HepG2 (cell line): Measurements from ENCODE around the gene COPS7A. TPM values are rescaled to one million over a fixed set of nuclear protein-coding genes. Genes with fewer than 3 reads are reported as not detected.

ENCODE experiments used
- FOSL1 ChIP-seq: sonication (generic); formaldehyde crosslinking; IDR thresholded peaks from 2 replicates; pipeline ENCODE4 v1.9.0; 2021; ENCODE audit warnings: missing genetic modification reagents, borderline replicate concordance
- GABPB1 ChIP-seq: IDR thresholded peaks from 2 replicates; pipeline ENCODE4 v1.6.1; 2016; ENCODE audit warnings: mild to moderate bottlenecking, missing genetic modification reagents, moderate library complexity, missing compliant biosample characterization
- MIXL1 ChIP-seq: IDR thresholded peaks from 2 replicates; pipeline ENCODE4 v1.6.1; 2016
- NFE2L2 ChIP-seq: fragments of 150-350 bp; IDR thresholded peaks from 2 replicates; pipeline ENCODE4 v1.6.1; 2014; ENCODE audit warnings: low read length
- PHF5A ChIP-seq: IDR thresholded peaks from one replicate; pipeline ENCODE4 v1.6.1; 2018; ENCODE audit warnings: low read depth, missing genetic modification reagents; ENCODE audit not compliant: unreplicated experiment
- POLR2A ChIP-seq, 2 experiments: IDR thresholded peaks; 2 replicates each; pipeline ENCODE4 v1.6.1; 2011; ENCODE audit warnings: low read depth in 2 of 2, low read length in 2 of 2, mild to moderate bottlenecking in 1 of 2, moderate library complexity in 1 of 2; ENCODE audit not compliant: insufficient read depth in 1 of 2
- SATB2 ChIP-seq: sonication (generic); formaldehyde crosslinking; IDR thresholded peaks from 2 replicates; pipeline ENCODE4 v1.5.0; 2020; ENCODE audit warnings: missing genetic modification reagents
- SOX13 ChIP-seq, 3 experiments: fragments of 450-650 bp in 1 of 3; sonication (generic) in 1 of 3; formaldehyde crosslinking in 1 of 3; IDR thresholded peaks in 2 of 3; conservative IDR thresholded peaks in 1 of 3; 2 replicates each; pipeline versions ENCODE4 v1.5.0 to v1.6.1; 2016 to 2020; ENCODE audit warnings: antibody characterized with exemption in 1 of 3, mild to moderate bottlenecking in 1 of 3, missing compliant biosample characterization in 1 of 3, missing genetic modification reagents in 1 of 3, moderate library complexity in 1 of 3
- TOPORS ChIP-seq: sonication (generic); formaldehyde crosslinking; IDR thresholded peaks from 2 replicates; pipeline ENCODE4 v1.8.0; 2023; ENCODE audit warnings: mild to moderate bottlenecking, missing genetic modification reagents
- USF2 ChIP-seq, 2 experiments: sonication (generic) in 1 of 2; formaldehyde crosslinking in 1 of 2; IDR thresholded peaks; 2 replicates each; pipeline versions ENCODE4 v1.5.1 to v1.6.1; 2011 to 2020; ENCODE audit warnings: borderline replicate concordance in 1 of 2, low read depth in 1 of 2, low read length in 1 of 2, mild to moderate bottlenecking in 1 of 2, missing genetic modification reagents in 1 of 2, moderate library complexity in 1 of 2
- ZBTB26 ChIP-seq: IDR thresholded peaks from 2 replicates; pipeline ENCODE4 v1.6.1; 2016; ENCODE audit warnings: missing compliant biosample characterization, missing genetic modification reagents, borderline replicate concordance
- ZBTB38 ChIP-seq: sonication (generic); formaldehyde crosslinking; IDR thresholded peaks from 2 replicates; pipeline ENCODE4 v1.5.1; 2020; ENCODE audit warnings: mild to moderate bottlenecking, missing genetic modification reagents
- ZNF143 ChIP-seq: sonication (generic); formaldehyde crosslinking; IDR thresholded peaks from 2 replicates; pipeline ENCODE4 v1.4.0; 2020; ENCODE audit warnings: missing genetic modification reagents
- ZNF251 ChIP-seq: sonication (generic); formaldehyde crosslinking; IDR thresholded peaks from 2 replicates; pipeline ENCODE4 v1.9.0; 2021; ENCODE audit warnings: mild to moderate bottlenecking, missing genetic modification reagents
- ZNF292 ChIP-seq: sonication (generic); formaldehyde crosslinking; IDR thresholded peaks from 2 replicates; pipeline ENCODE4 v1.8.1; 2022; ENCODE audit warnings: mild to moderate bottlenecking, low read depth, missing genetic modification reagents, borderline replicate concordance
- ZNF510 ChIP-seq: sonication (generic); formaldehyde crosslinking; IDR thresholded peaks from 2 replicates; pipeline ENCODE4 v1.4.0; 2020; ENCODE audit warnings: low read depth, mild to moderate bottlenecking, missing genetic modification reagents
- ZNF749 ChIP-seq: sonication (generic); formaldehyde crosslinking; IDR thresholded peaks from 2 replicates; pipeline ENCODE4 v1.8.0; 2022; ENCODE audit warnings: mild to moderate bottlenecking, missing genetic modification reagents, moderate library complexity, borderline replicate concordance
- ZNF773 ChIP-seq: sonication (generic); formaldehyde crosslinking; IDR thresholded peaks from 2 replicates; pipeline ENCODE4 v1.4.0; 2020; ENCODE audit warnings: missing genetic modification reagents, borderline replicate concordance
- polyA plus RNA-seq, 8 experiments: library from polyadenylated mRNA; depleted of rRNA in 3 of 8; stranded (reverse) in 7 of 8; unstranded in 1 of 8; fragments of >200 nt; fragmentation: Illumina TruSeq in 4 of 8; extraction: Trizol in 4 of 8; gene quantifications; 2 replicates each; pipeline versions ENCODE4 v1.2.1 to v1.2.3, GENCODE V29; 2011 to 2016; ENCODE audit warnings: low read depth in 4 of 8, missing spikeins in 1 of 8, mixed read lengths in 1 of 8; ENCODE audit not compliant: insufficient read depth in 1 of 8
- total RNA-seq, 5 experiments: library from RNA; depleted of rRNA; stranded (reverse); fragments of >200 nt; fragmentation: Illumina TruSeq; extraction: Trizol; gene quantifications; 2 replicates each; pipeline ENCODE4 v1.2.3, GENCODE V29; 2016; ENCODE audit warnings: low read depth in 1 of 5
- TF ChIP-seq, protein P1 (sequence below): sonication (generic); formaldehyde crosslinking; IDR thresholded peaks from 2 replicates; pipeline ENCODE4 v1.4.0; 2020; ENCODE audit warnings: missing genetic modification reagents, borderline replicate concordance
- TF ChIP-seq, protein P2 (sequence below): sonication (generic); formaldehyde crosslinking; IDR thresholded peaks from 2 replicates; pipeline ENCODE4 v1.4.0; 2020; ENCODE audit warnings: mild to moderate bottlenecking, missing genetic modification reagents, borderline replicate concordance

Gene COPS7A
- total and polyA plus RNA-seq, 2 of the 13 experiments (the other 11 are each of a cell fraction or from before 2014, with no cell fraction given), result 40.0 to 73.6 TPM

DNA sequence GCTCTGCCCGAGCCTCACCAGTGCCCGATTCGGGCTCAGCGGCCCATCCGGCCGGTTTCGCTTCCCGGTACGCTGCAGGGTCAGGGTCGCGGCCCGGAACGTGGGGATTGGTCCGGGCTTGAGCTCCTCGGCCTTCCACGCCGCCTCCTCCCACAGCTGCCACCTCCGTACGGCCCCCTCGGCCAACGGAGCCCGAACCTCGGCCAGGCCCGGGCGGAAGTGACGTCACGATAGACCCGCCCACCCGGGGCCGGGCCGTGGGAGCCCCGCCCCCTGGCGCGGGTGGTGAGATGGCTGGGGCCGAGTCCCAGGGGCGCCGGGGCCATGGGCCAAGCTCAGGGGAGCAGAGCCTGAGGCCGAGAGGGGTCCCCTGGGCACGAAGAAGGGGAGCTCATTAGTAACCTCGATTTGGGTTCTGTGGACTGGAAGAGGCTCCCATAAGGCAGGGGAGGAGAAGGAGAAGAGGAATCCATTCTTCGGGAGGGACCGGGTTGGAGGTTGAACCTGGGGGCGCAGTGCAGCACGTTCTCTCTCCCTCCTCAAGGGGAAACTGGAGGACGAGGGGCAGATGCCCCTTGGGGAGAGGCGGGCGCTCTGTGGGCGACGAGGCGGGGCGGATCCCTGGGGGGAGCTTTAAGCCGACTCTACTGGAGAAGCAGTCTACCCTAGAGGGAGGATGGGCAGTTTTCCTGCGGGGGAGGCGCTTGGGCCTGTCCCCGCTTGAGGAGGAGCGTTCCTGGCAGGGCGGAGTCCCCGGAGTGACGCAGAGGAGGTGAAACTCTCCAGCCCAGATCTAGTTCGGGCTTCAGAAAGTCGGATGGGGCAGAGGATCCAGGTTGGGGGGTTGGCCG lies 29.3 kb downstream of the COPS7A start, which contains the start of gene MLF2 (continued):
- TF ChIP-seq, protein P1, sequence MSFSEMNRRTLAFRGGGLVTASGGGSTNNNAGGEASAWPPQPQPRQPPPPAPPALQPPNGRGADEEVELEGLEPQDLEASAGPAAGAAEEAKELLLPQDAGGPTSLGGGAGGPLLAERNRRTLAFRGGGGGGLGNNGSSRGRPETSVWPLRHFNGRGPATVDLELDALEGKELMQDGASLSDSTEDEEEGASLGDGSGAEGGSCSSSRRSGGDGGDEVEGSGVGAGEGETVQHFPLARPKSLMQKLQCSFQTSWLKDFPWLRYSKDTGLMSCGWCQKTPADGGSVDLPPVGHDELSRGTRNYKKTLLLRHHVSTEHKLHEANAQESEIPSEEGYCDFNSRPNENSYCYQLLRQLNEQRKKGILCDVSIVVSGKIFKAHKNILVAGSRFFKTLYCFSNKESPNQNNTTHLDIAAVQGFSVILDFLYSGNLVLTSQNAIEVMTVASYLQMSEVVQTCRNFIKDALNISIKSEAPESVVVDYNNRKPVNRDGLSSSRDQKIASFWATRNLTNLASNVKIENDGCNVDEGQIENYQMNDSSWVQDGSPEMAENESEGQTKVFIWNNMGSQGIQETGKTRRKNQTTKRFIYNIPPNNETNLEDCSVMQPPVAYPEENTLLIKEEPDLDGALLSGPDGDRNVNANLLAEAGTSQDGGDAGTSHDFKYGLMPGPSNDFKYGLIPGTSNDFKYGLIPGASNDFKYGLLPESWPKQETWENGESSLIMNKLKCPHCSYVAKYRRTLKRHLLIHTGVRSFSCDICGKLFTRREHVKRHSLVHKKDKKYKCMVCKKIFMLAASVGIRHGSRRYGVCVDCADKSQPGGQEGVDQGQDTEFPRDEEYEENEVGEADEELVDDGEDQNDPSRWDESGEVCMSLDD (CRISPR knock-in tag), result 0 out of 2 replicates have a peak, but pooled peaks have one; percentile 37
- TF ChIP-seq SATB2 (no peak), FOSL1 (CRISPR knock-in tag) (no peak), TOPORS (CRISPR knock-in tag) (no peak), ZNF251 (CRISPR knock-in tag) (no peak), ZNF143 (CRISPR knock-in tag) (peak; percentile 44; the same call in 1 of the 2 replicates), NFE2L2 (no peak), ZBTB38 (CRISPR knock-in tag) (no peak), ZNF510 (CRISPR knock-in tag) (no peak), GABPB1 (CRISPR knock-in tag) (peak; percentile 98), ZNF292 (CRISPR knock-in tag) (no peak), USF2 (IDR thresholded peaks at IDR 0.05; ENCODE audit: low read depth, low read length) (no peak), USF2 (CRISPR knock-in tag; IDR thresholded peaks at IDR 0.05; ENCODE audit: borderline replicate concordance) (no peak; the same call in 1 of the 2 replicates), MIXL1 (CRISPR knock-in tag) (peak; percentile 36; the same call in 1 of the 2 replicates), PHF5A (CRISPR knock-in tag) (no peak), SOX13 (IDR thresholded peaks at IDR 0.05) (no peak), SOX13 (CRISPR knock-in tag; conservative IDR thresholded peaks at IDR 0.05 in 1 of 2, IDR thresholded peaks at IDR 0.05 in 1 of 2) (0 out of 4 replicates have a peak, but pooled peaks of 1 of the 2 experiments have one; percentile 28), ZNF749 (CRISPR knock-in tag) (peak; percentile 70; the same call in 1 of the 2 replicates), ZNF773 (CRISPR knock-in tag) (no peak), POLR2A (IDR thresholded peaks at IDR 0.05; ENCODE audit: insufficient read depth in 1 of 2, low read depth in 2 of 2, low read length in 2 of 2) (peak; percentile 79 to 91), ZBTB26 (CRISPR knock-in tag) (no peak)
- TF ChIP-seq, protein P2, sequence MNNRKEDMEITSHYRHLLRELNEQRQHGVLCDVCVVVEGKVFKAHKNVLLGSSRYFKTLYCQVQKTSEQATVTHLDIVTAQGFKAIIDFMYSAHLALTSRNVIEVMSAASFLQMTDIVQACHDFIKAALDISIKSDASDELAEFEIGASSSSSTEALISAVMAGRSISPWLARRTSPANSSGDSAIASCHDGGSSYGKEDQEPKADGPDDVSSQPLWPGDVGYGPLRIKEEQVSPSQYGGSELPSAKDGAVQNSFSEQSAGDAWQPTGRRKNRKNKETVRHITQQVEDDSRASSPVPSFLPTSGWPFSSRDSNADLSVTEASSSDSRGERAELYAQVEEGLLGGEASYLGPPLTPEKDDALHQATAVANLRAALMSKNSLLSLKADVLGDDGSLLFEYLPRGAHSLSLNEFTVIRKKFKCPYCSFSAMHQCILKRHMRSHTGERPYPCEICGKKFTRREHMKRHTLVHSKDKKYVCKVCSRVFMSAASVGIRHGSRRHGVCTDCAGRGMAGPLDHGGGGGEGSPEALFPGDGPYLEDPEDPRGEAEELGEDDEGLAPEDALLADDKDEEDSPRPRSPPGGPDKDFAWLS (CRISPR knock-in tag), result 0 out of 2 replicates have a peak, but pooled peaks have one; percentile 15
